Muscle of back (tissue), 13 donors: ENCODE measurements around the gene LPCAT1. TPM values are rescaled to one million over a fixed set of nuclear protein-coding genes. Genes with fewer than 3 reads are reported as not detected.
"Not testable (repeated sequence)": the region's sequence is repeated elsewhere in the genome, so short reads cannot be mapped to it uniquely, and the experiment has no call there.

Experiments
- DNase-seq, 3 donors: peaks; one replicate each; pipeline versions ENCODE4 v3.0.0 to v3.0.0-alpha.2; 2013
- long read RNA-seq, 9 donors: transcript quantifications; one replicate each; lab custom pipeline, GENCODE V29; 2026
- polyA plus RNA-seq, 10 donors: library from polyadenylated mRNA; unstranded; fragments of 120-200 nt; gene quantifications; one replicate each; pipeline ENCODE4 v1.2.1, GENCODE V29; 2013; ENCODE audit not compliant: insufficient read length in 10 of 10

Gene LPCAT1, protein sequence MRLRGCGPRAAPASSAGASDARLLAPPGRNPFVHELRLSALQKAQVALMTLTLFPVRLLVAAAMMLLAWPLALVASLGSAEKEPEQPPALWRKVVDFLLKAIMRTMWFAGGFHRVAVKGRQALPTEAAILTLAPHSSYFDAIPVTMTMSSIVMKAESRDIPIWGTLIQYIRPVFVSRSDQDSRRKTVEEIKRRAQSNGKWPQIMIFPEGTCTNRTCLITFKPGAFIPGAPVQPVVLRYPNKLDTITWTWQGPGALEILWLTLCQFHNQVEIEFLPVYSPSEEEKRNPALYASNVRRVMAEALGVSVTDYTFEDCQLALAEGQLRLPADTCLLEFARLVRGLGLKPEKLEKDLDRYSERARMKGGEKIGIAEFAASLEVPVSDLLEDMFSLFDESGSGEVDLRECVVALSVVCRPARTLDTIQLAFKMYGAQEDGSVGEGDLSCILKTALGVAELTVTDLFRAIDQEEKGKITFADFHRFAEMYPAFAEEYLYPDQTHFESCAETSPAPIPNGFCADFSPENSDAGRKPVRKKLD
- polyA plus RNA-seq, result 10 to 100 TPM; 28.8 to 50.9 (median 31.4) TPM
- long read RNA-seq, donor 1, partial matches to known transcripts, result 0 of 1 reads
- long read RNA-seq, donor 1, other reads (novel, unspliced or antisense), result 0 of 1 reads
- long read RNA-seq, donor 2, partial matches to known transcripts, result 0 of 3 reads
- long read RNA-seq, donor 2, other reads (novel, unspliced or antisense), result 0 of 3 reads
- long read RNA-seq, donor 3, result 0 reads
- long read RNA-seq, donor 4, partial matches to known transcripts, result 0 of 2 reads
- long read RNA-seq, donor 4, other reads (novel, unspliced or antisense), result 0 of 2 reads
- long read RNA-seq, donor 5, partial matches to known transcripts, result 0 of 3 reads
- long read RNA-seq, donor 5, other reads (novel, unspliced or antisense), result 0 of 3 reads
- long read RNA-seq, donor 6, partial matches to known transcripts, result 0 of 1 reads
- long read RNA-seq, donor 6, other reads (novel, unspliced or antisense), result 0 of 1 reads
- long read RNA-seq, donor 7, partial matches to known transcripts, result 0 of 2 reads
- long read RNA-seq, donor 7, other reads (novel, unspliced or antisense), result 0 of 2 reads
- long read RNA-seq, donor 8, partial matches to known transcripts, result 0 of 3 reads
- long read RNA-seq, donor 8, other reads (novel, unspliced or antisense), result 0 of 3 reads
- long read RNA-seq, donor 9, result 0 reads

DNA sequence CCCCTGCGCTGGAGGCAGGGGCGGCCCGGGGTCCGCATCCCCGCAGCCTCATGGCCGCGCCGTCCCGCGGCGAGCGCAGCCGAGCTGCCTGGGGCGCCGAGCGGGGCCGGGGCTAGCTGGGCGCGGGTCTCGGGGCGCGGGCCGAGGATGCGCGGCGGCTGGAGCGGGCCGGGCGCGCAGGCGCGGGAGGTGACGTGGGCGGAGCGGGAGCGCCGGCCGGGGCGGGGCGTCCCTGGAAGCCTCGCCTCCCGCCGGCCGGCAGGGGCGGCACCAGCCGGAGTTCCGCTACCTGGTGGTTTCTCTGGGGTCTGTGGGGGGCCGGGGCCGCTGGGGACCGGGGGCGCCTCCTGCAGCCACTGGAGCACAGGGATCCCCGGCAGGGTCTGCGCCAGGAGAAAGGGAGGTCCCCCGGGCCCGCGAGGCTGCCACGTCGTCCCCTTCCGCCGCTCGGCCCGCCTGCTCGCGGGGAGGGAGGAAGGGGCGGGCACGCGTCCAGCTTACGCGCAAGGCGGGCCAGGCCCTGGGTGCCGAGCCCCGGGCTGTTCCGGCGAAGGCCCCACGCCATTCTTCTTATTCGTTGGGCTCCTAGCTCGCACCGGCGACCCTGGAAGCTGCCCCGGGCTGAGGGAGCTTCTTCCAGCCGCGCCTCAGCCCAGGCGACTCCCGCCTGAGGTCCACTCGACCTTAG is at the start of gene LPCAT1:
Gene LPCAT1 (minus strand): TSS at position 168 of the 688 bp plus-strand sequence. CDS start 116 bp downstream, at position 52.
- DNase-seq, result peak; percentile 71 to 90 (median 86)

DNA sequence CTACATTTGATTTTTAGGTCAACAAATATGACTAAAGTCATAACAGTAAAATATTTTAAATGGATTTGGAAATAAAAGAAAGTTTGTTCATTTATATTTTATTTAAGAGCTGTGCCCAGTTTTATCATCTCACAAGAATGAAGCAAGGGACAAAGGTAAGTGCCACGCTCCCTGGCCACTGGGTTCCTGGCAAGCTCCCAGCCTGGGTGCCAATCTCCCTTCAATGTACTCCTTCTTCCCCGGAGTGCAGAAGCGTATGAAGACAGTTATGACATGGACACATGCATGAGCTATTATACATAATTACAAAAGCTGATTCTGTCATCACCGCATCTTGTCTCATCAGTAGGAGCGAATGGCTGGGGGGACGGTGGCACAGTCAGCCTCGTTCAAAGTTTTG is 48.1 kb upstream of the LPCAT1 start:
- not testable (repeated sequence) for DNase-seq

DNA sequence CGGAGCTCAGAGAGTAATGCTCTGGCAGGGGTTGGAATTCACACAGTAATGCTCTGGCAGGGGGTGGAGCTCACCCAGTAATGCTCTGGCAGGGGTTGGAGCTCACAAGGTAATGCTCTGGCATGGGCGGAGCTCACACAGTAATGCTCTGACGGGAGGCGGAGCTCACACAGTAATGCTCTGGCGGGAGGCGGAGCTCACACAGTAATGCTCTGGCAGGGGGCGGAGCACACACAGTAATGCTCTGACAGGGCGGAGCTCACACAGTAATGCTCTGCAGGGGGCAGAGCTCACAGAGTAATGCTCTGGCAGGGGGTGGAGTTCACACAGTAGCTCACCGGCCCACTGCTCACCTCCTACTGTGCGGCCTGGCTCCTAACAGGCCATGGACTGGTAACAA is 47.2 kb upstream of the LPCAT1 start:
- DNase-seq, result no peak

DNA sequence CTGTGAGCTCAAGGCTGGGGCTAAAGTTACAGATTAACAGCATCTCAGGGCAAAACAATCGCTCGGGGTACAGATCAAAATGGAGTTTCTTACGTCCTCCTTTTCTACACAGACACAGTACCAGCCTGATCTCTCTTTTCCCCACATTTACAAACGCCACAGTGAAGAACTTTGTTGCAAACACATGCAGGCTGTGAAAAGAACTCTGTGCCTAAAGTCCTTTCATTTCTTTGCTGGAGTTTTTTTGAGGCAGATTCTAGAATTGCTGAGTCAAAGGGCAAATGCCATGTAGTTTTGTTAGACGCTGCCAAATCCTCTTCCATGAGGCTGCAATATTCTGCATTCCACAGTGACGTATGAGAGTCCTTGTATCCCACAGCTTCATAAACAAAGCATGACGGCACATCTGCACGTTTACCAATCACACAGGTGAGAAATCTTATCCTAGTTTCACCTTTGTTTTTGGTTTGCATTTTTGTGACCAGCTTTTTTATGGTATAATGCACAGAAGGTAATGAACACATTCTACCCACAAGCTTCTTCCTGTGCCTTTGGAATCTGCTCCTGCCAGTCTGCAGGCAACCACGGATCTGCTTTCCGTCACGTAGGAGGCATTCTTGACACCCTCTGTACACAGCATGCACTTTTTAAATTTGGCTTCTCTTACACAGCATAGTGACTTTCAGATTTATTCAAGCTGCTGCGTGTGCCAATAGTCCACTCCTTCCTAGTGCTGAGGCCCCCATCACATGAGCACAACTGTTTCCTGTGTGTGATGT is 44.6 kb upstream of the LPCAT1 start:
- DNase-seq, result peak; percentile 56 to 80 (median 65)

DNA sequence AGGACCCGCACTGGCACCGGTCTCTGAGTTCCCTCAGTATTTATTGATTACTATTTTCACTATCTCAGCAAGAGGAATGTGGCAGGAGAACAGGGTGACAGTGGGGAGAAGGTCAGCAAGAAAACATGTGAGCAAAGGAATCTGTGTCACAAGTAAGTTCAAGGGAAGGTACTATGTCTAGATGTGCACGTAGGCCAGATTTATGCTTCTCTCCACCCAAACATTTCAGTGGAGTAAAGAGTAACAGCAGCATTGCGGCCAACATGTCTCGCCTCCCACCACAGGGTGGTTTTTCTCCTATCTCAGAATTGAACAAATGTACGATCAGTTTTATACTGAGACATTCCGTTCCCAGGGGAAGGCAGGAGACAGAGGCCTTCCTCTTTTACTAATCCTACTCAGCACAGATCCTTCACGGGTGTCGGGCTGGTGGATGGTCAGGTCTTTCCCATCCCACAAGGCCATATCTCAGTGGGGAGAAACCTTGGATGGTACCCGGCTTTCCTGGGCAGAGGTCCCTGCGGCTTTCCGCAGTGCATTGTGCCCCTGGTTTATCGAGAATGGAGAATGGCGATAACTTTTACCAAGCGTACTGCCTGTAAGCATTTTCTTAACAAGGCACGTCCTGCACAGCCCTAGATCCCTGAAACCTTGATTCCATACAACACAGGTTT is 43.9 kb upstream of the LPCAT1 start:
- DNase-seq, result not testable (repeated sequence)

DNA sequence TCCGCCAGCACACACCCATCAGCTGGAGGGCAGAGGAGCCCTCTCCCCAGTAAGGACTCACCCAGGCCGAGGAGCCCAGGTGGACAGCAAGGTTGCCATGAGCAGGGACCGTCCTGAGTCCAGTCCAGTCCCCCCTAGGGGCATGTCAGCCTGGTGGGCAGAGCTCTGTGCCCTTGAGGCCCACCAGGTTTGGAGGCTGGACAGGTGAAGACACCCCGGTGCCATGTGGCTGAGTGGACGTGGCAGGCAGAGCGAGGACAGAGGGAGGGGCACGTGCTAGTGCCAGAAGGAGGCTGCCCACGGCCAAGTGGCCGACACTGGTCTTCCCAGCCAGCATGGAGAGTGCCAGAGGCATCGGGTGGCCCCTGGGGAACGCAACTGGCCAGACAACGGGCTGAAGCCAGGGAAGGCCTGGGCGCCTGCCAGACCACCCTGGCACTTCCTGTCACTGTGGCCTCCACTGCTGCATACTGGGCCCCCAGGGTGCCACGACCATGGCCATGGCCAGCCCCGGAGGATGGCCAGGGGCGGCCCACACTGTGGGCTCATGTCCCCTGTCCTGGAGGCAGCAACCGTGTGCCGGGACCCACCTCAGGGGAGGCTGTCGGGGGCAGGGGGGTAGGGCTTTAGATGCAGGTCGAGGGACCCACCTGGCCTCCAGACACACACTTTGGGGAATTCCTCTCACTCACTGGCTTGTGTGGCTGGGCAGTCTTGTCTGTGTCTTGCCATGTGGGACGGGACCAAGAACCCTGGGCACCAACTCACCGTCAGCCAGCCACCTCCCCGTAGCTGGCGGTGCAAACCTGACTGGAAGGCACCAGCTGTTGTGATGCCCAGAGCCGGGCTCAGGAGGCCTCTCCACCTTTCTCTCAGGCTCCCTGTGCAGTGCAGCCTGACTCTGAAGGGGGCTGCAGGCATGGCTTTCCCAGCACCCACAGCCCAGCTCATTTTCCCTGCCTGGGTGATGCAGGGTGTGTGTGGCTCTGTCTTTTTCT is 42.3 kb upstream of the LPCAT1 start:
- no peak for DNase-seq

DNA sequence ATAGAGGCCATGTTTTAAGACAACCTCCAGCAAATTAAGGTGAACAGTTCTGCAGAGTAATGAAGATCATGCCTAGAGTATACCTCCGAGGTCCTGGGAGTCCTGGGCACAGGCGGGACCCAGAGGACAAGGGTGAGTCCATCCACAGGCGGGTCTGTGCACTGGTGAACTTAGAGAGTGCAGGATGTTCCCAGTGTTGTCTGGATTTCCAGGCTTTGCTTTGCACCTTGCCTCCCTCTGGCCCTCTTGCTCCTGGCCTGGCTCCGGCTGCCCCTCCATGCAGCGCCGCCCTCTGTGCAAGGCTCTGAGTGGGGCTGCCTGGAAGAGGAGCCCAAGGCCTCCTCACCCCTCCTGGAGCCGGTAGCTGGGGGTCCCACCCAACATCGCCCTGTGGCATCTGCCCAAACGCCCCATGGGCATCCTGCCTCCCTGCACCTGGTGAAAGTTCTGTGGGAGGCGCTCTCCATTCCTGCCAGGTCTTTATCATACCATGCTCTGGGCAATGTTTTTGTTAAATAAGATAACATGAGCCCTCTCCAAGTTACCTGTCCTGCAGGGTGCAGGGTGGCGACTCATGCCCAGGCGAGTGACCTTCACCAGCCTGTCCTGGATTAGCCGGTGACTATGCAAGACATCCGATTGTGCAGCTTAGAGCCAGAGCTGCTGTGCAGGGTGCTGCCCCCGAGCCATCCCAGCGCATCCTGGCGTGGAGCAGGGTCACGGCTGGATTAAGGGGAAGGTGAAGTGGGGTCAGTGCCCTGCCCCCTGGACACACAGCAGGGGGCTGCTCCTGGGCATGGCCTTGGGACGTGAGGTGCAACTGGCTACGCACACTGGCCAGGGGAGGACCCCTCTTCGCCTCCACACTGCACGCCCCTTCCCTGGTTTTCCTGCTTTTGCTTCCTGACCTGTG is 41.3 kb upstream of the LPCAT1 start:
- no peak for DNase-seq

DNA sequence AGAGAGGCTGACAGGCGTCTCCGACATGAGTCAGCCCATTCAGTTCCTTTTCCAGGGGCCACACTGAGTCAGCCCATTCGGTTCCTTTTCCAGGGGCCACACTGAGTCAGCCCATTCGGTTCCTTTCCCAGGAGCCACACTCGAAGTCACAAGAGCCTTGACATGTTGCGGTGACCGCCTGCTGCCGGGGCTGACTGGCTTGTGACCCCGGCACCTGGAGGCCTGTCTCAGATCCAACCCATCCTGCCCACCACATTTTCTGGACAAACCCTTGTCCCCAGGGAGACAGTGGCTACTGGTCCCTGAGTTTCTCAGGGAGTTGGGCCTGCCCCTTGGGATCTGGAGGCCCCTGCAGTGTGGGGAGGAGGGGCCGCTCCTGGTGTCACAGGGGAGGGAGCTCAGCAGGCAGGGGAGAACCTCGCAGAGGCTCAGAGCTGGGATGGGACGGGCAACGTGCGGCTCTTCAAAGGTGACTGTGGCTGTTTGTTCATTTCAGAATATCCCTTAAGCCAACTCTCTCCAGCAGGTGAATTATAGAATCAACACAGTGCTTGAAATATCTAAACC is 40.5 kb upstream of the LPCAT1 start:
- DNase-seq, result peak in 1 of 3 donors; percentile 49

DNA sequence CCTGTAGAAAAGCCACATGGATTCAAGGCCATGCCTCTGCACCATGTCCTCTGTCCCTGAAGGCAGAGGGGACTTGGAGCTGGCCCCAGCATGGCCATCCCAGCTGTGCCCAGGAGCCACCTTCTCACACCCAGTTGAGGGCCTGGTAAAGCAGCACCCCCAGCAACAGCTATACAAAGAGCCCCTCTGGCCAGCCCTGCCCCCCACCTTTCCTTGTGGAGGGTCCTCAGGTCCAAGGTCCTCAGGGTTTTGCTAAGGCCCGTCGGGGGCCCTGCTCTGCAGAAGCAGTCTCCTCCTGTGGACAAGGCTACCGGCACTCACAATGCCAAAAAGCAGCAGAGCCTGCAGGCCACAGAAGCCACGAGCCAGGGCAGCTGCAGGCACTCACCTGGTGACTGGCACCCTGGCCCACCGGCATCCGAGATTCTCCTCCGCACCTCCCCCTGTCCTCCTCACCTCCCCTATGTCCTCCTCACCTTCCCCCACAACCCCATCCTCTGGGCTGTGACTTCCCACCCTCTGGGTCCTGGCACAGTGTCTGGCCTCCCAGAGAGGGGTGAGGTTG is 39.9 kb upstream of the LPCAT1 start:
- no peak for DNase-seq

DNA sequence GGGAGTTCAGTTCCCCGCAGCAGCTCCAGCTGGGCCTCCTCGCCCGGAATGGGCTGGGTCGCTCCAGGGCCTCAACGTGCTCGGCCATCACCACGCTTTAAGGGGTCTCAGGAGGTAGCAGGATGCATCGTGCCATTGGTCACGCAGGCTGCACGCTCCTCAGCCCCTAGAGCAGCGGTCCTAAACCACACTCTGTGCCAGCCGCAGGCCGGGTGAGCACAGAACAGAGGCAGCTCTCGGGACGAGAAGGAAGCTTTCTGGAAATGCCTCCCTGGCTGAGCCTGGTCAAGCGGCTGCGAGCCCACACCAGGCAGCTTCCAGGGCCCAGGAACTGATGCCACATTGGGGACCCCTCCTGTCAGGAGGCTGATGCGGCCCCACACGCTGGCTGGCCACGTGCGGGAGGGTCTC is 39.3 kb upstream of the LPCAT1 start:
- DNase-seq, result no peak

DNA sequence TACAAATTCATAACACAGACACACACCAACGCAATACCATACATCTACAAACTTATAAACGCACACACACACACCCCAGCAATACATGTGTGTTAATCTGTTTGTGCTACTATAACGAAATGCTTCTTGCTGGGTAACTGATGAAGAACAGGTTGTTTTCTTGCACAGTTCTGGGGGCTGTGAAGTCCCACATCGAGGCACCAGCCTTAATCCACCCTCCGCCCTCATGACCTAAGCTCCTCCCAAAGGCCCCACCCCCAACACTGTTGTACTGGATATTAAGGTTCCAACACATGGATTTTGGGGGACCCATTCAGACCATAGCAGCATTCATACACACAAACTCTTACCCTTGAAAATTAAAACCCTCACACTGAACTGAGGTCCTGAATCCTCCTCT is 38.8 kb upstream of the LPCAT1 start:
- DNase-seq, result no peak

DNA sequence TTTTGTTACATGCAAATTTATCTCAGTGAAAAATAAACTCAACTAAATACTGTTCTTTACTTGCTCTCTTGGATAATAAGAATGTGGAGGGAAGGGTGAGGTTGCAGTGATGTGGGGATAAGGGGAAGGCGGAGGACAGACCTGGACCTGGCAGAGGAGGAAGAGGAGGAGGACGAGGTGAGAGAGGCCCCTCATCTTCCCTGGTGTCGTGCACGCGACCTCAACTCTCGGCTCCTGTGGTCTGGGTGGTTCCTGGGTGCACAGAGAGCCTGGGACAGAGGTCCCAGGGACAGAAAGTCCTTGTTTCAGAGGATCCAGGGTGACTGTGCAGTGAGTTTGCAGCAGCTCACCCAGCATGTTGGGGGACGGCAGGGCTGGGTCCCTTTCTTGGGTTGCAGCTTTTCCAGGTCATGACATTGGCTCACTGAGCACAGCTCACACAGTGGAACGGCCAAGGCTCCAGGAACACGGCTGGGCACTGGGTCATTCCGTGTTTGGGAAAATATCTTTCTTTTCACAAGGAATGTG is 37.7 kb upstream of the LPCAT1 start:
- DNase-seq, result no peak

DNA sequence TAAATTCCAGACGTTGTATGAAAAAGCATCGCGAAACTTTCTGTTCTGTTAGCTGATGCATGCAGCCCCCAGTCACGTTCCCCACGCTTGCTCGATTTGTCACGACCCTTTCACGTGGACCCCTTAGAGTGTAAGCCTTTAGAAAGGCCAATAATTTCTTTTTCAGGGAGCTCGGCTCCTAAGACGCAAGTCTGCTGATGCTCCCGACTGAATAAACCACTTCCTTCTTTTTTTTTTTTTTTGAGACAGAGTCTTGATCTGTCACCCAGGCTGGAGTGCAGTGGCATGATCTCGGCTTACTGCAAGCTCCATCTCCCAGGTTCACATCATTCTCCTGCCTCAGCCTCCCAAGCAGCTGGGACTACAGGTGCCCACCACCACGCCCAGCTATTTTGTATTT is 36.7 kb upstream of the LPCAT1 start:
- not testable (repeated sequence) for DNase-seq

DNA sequence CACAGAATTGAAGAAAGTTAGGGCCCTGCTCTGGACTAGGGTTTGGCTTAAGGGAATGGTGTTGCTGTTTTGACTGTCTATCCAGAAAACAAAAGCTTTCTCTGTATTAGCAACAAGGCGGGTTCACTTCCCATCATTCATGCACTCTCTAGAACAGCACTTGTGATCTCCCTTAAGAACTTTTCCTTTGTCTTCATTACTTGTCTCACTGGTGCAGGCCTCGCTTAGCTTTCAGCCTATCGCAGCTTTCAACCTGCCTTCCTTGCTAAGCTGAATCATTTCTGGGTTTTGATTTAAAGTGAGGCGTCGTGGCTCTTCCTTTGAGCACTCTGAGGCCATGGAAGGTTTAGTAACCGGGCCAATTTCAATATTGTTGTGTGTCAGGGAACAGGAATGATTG is 35.2 kb upstream of the LPCAT1 start:
- DNase-seq, result no peak

DNA sequence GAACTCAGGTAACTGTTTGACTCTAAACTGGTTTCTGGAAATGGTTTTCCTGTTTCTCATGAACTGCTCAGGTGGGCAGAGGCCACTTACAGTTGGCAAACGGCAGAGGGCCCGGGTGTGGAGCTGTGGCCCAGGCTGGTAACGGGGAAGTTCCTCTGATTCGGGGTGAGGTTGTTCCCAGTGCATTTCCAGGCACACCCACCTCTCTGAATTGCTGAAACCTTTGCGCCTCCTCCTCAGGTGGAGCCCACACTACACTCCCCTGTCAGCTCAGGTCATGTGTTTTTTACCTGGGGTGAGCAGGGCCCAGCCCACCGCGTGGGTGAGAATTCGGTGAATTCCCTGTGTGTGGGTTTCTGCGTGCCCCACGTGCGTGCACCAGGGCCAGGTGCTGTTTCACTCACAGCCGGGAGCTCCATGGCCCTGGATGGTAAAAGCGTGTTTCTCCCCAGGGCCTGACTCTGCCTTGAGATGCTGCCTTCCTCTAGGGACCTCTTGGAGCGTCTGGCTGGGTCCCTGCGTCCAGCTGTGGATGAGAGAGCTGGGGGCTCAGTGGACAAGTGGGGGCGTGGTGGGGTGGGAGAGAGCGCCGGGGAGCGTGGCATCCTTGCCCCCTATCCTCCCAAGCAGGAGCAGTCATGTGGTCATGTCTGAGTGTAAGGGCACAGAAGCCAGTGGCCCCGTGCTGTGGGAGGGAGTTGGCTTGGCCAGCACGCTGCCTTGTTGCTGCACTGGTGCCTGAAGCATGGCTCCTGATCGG is 33.5 kb upstream of the LPCAT1 start:
- no peak for DNase-seq
